Thyroid gland (tissue), 4 donors: ENCODE measurements around the gene ZNF443. TPM values are rescaled to one million over a fixed set of nuclear protein-coding genes. Genes with fewer than 3 reads are reported as not detected.
"Not testable (repeated sequence)": the region's sequence is repeated elsewhere in the genome, so short reads cannot be mapped to it uniquely, and the experiment has no call there.

Source experiments
- DNase-seq, 2 donors: peaks; one replicate each; pipeline ENCODE4 v3.0.0-alpha.2; 2019
- H3K27ac ChIP-seq, 3 donors: fragments of 200-600 bp; sonication (generic); 1 replicate in 2 of 3; 2 replicates in 1 of 3; pipeline ENCODE4 v1.5.1; 2016 to 2019; ENCODE audit warnings: mild to moderate bottlenecking in 1 of 3, moderate library complexity in 1 of 3
- H3K27me3 ChIP-seq: fragments of 200-600 bp; sonication (generic); one replicate; pipeline ENCODE4 v1.5.1; 2019
- H3K36me3 ChIP-seq, 2 donors: fragments of 200-600 bp; sonication (generic); one replicate each; pipeline ENCODE4 v1.5.1; 2016 to 2019
- H3K4me1 ChIP-seq, 2 donors: fragments of 200-600 bp; sonication (generic); one replicate each; pipeline ENCODE4 v1.5.1; 2017 to 2019
- H3K4me3 ChIP-seq, 3 donors: fragments of 200-600 bp; sonication (generic); replicated peaks in 1 of 3; 1 replicate in 2 of 3; 2 replicates in 1 of 3; pipeline ENCODE4 v1.5.1; 2016; ENCODE audit warnings: mild to moderate bottlenecking in 1 of 3
- H3K9me3 ChIP-seq: fragments of 200-600 bp; sonication (generic); one replicate; pipeline ENCODE4 v1.5.1; 2017
- CTCF ChIP-seq, 6 experiments: fragments of 200-600 bp in 3 of 6; fragments of 450-650 bp in 3 of 6; sonication (generic) in 3 of 6; IDR thresholded peaks; one replicate each; pipeline ENCODE4 v1.5.1; 2016 to 2019; ENCODE audit warnings: antibody characterized with exemption in 6 of 6, mild to moderate bottlenecking in 2 of 6, inconsistent platforms in 1 of 6, moderate library complexity in 1 of 6
- POLR2A ChIP-seq, 2 donors: fragments of 450-650 bp; IDR thresholded peaks; one replicate each; pipeline ENCODE4 v1.6.1; 2017; ENCODE audit warnings: antibody characterized with exemption in 2 of 2, mild to moderate bottlenecking in 2 of 2, moderate library complexity in 1 of 2
- WGBS, 2 donors: methylation state at CpG; one replicate each; pipeline ENCODE4 v1.1.5; 2017; 5-methylcytosine and 5-hydroxymethylcytosine counted together
- intact Hi-C: fragments of 100-400 bp; cut with DNase I; formaldehyde crosslinking; loops from one replicate; pipeline ENCODE4 v1.15.1; 2023
- total RNA-seq, 4 donors: library from RNA; depleted of rRNA; stranded (reverse); fragments of >200 nt; gene quantifications; one replicate each; pipeline ENCODE4 v1.2.3, GENCODE V29; 2016

ZNF443 gene
- 1 to 10 TPM; 4.2 to 7.0 (median 5.0) TPM for total RNA-seq

- peaks cover 0 to 4% of the 10 kb centered on the region in 2 donors for H3K4me1 ChIP-seq
- DNase-seq, result peak; percentile 100
- no peaks in the 10 kb centered on the region for H3K27me3 ChIP-seq
- intact Hi-C loops, result no loop called here
- TF ChIP-seq POLR2A (IDR thresholded peaks at IDR 0.05) (peak in 1 of 2 donors; percentile 79), CTCF (IDR thresholded peaks at IDR 0.05) (no peak)
- 0% methylated on average over 11 to 12 of the region's 59 CpGs for WGBS, 2 donors
- no peaks in the 10 kb centered on the region for H3K9me3 ChIP-seq
- H3K27ac ChIP-seq, result peak within 1 kb of the TSS in 2 of 3 donors; percentile 53 to 54
- no peaks in the 10 kb centered on the region for H3K36me3 ChIP-seq
- peak within 1 kb of the TSS; percentile 53 to 59 (median 59) for H3K4me3 ChIP-seq
Measured at GRCh38 chr19:12440541-12441316, at the start of gene ZNF443. Gene ZNF443, minus strand, starts transcription at chr19:12441021. Its CDS starts 107 bp downstream, at chr19:12440914.

- WGBS, 2 donors, result 90 to 93% methylated on average over 1 of the region's 1 CpG
- H3K9me3 ChIP-seq, H3K27ac ChIP-seq, intact Hi-C loops, DNase-seq, H3K27me3 ChIP-seq, H3K4me3 ChIP-seq, H3K36me3 ChIP-seq: not testable (repeated sequence)
- H3K4me1 ChIP-seq, result peaks cover 17 to 20% of the 10 kb centered on the region in 2 donors
Measured at GRCh38 chr19:12486265-12486783, 45.5 kb upstream of the ZNF443 start.

DNA sequence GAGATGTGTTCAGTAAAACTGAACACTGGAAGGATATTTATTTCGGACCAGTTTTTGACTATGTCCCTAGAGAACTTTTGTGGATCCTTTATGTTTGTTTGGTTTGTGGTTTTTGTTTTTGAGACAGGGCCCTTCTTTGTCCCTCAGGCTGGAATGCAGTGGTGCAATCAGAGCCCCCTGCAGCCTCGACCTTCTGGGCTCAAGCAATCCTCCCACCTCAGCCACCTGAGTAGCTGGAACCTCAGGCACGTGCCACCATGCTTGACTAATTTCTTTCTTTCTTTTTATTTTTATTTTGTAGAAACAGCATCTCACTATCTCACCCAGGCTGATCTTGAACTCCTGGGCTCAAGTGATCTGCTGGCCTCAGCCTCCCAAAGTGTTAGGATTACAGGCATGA lies 44.8 kb upstream of the ZNF443 start:
- intact Hi-C loops, result no loop called here
- no peak for TF ChIP-seq POLR2A (IDR thresholded peaks at IDR 0.05)
- TF ChIP-seq CTCF (IDR thresholded peaks at IDR 0.05), result no peak
- Histone ChIP-seq H3K27ac (no peak overlapping the region), H3K27me3 (no peaks in the 10 kb centered on the region), H3K9me3 (no peaks in the 10 kb centered on the region), H3K4me3 (peak overlapping the region in 1 of 3 donors; percentile 63), H3K4me1 (peaks cover 17 to 20% of the 10 kb centered on the region in 2 donors), H3K36me3 (no peaks in the 10 kb centered on the region)
- WGBS, 2 donors, result 51 to 65% methylated on average over 3 of the region's 3 CpGs
- no peak for DNase-seq

DNA sequence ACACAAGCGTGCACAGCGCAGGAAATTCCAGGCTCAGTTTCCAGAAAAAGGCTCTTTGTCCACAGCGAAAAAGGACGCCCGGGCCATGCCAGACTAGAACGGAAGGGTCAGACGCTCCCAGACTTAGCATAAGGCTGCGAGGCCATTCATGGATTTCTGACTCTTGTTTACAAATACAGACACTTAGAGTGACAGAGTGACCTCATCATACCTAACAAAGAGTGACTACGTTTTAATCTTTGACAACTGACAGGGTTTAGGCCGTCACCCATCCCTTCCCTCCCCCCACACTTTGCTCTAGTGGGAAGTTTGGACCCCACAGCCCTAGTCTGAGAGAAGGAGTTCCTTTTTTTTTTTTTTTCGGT lies 44.2 kb upstream of the ZNF443 start:
- Histone ChIP-seq H3K4me3 (peak overlapping the region; percentile 63 to 90 (median 79)), H3K27ac (peak overlapping the region; percentile 29 to 60 (median 57)), H3K4me1 (peaks cover 17 to 20% of the 10 kb centered on the region in 2 donors), H3K27me3 (no peaks in the 10 kb centered on the region), H3K9me3 (no peaks in the 10 kb centered on the region), H3K36me3 (no peaks in the 10 kb centered on the region)
- DNase-seq, result no peak
- intact Hi-C loops, result no loop called here
- 7 to 11% methylated on average over 9 to 11 of the region's 11 CpGs for WGBS, 2 donors
- TF ChIP-seq CTCF (IDR thresholded peaks at IDR 0.05), result no peak
- no peak for TF ChIP-seq POLR2A (IDR thresholded peaks at IDR 0.05)

GRCh38 chr19:12484371-12485051 lies 43.7 kb upstream of the ZNF443 start, which contains the start of gene ZNF709:
Gene ZNF709, minus strand, starts transcription at chr19:12484816. Its CDS starts 159 bp downstream, at chr19:12484657.
- intact Hi-C loops, result no loop called here
- Histone ChIP-seq H3K4me1 (peaks cover 17 to 20% of the 10 kb centered on the region in 2 donors), H3K27me3 (no peaks in the 10 kb centered on the region), H3K27ac (peak within 1 kb of the TSS; percentile 29 to 60 (median 57)), H3K9me3 (no peaks in the 10 kb centered on the region), H3K36me3 (no peaks in the 10 kb centered on the region), H3K4me3 (peak within 1 kb of the TSS; percentile 63 to 90 (median 79))
- TF ChIP-seq CTCF (IDR thresholded peaks at IDR 0.05) (no peak), POLR2A (IDR thresholded peaks at IDR 0.05) (peak; percentile 66 to 86)
- peak; percentile 91 for DNase-seq
- 0% methylated on average over 3 to 28 of the region's 53 CpGs for WGBS, 2 donors
